Activated CD8-positive, alpha-beta T cell treated with anti-CD3 and anti-CD28 coated beads, Interleukin-2, amount 10 ng/mL, durations not matched to agents 7 days and 5 days (primary cell): Measurements from ENCODE around the gene CNIH2. TPM values are rescaled to one million over a fixed set of nuclear protein-coding genes. Genes with fewer than 3 reads are reported as not detected.

Experiments
- ATAC-seq: fragments of 150-1000 bp; cut with Tn5 transposase; one replicate; pipeline ENCODE4 v1.10.0; 2021; ENCODE audit warnings: moderate library complexity
- CTCF ChIA-PET: fragments of 350-600 bp; sonication (Branson Sonifier 250); formaldehyde crosslinking; loops from one replicate; lab custom pipeline; 2021; ENCODE audit warnings: antibody characterized with exemption; lab: Charles Lee
- POLR2A ChIA-PET: fragments of 350-600 bp; sonication (Branson Sonifier 250); formaldehyde crosslinking; loops from one replicate; lab custom pipeline; 2021; ENCODE audit warnings: antibody characterized with exemption; lab: Charles Lee
- DNase-seq: peaks from one replicate; pipeline ENCODE4 v3.0.0-alpha.2; 2020
- H3K27ac Mint-ChIP-seq: one replicate; pipeline ENCODE4 v1.8.0; 2021; ENCODE audit warnings: mild to moderate bottlenecking, mixed read lengths
- H3K27me3 Mint-ChIP-seq: one replicate; pipeline ENCODE4 v1.8.0; 2021; ENCODE audit warnings: low read depth, mixed read lengths
- H3K36me3 Mint-ChIP-seq: one replicate; pipeline ENCODE4 v1.8.0; 2021; ENCODE audit warnings: low read depth, mixed read lengths
- H3K4me1 Mint-ChIP-seq: one replicate; pipeline ENCODE4 v1.8.0; 2021; ENCODE audit warnings: low read depth, mixed read lengths
- H3K4me3 Mint-ChIP-seq: one replicate; pipeline ENCODE4 v1.8.0; 2021; ENCODE audit warnings: mild to moderate bottlenecking, mixed read lengths
- H3K9me3 Mint-ChIP-seq: one replicate; pipeline ENCODE4 v1.8.0; 2022; ENCODE audit warnings: mixed read lengths; ENCODE audit not compliant: insufficient read depth
- total RNA-seq, 2 experiments: library from RNA; stranded (reverse); gene quantifications; one replicate each; pipeline ENCODE4 v1.2.3, GENCODE V29; 2021

Gene CNIH2
- total RNA-seq, 2 experiments from 2014 or later: 2.7 to 3.6 TPM

DNA sequence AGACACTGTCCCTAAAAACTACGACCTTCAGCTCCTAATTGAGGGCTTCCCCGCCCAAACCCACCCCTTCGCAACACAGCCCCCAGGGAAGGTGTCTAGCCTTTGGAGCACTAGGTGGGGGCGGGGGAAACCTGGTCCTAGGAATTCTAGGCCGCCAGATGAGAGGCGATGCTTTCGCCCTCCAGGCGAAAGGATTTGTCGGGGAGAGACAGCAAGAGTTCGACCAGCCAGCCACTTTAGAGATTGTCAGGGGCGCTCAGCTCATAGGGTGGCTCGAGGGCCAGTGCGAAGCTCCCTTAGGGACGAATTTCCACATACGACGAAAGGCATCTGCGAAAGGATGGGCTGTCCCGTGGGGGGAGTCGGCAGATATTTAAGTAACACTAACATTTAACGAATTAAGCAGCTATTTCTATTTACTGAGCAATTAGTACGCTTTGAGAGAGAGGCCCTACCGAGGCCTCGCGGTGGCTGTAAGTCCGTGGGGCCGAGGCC lies 33.5 kb downstream of the CNIH2 start:
- H3K27me3 Mint-ChIP-seq: no peaks in the 10 kb centered on the region

DNA sequence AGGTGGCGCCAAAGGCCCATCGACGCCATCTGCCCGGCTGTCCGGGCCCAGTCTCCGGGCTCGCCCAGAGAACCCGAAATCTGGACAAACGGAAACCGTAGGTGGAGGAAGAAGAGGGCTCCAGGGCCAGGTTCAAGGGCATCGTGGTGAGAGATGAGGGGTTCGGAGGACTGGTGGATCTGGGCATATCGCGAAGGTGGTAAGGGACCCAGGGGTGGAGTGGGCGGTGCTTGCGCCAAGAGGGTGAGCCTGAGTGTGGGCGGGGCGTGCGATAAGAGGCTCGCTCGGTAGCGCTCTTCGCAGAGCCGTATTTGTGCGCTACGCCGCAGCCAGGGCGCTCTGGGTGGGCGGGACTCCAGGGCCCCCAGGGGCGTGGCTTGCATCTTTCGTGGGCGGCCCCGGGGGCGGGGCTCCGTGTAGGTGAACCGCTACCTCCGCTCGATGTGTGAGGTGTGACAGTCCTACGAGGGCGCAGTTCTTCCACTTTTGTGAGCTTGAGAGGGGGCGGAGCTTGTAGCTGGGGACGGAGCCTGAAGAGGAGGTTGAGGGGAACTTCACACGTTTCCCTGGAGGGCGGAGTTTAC lies 34.1 kb downstream of the CNIH2 start:
- POLR2A ChIA-PET: interaction anchor here (0.6 to 3.7 kb wide), 17 partner anchors 10 to 358 kb away, joined by 3 to 45 read pairs (median 7); partner anchors contain the start of genes B4GAT1, BRMS1, RIN1 and SLC29A2
- Mint-ChIP-seq H3K9me3 (no peaks in the 10 kb centered on the region), H3K36me3 (peaks cover 25% of the 10 kb centered on the region), H3K4me3 (peak overlapping the region; percentile 87), H3K27ac (peak overlapping the region; percentile 99), H3K27me3 (no peaks in the 10 kb centered on the region), H3K4me1 (peaks cover 29% of the 10 kb centered on the region)
- peak; percentile 74 for ATAC-seq
- CTCF ChIA-PET: interaction anchor here (0.6 to 6.3 kb wide), 34 partner anchors 10 to 366 kb away, joined by 3 to 194 read pairs (median 6); partner anchors contain the start of genes B4GAT1, BRMS1, MRPL11 and RAB1B
- peak; percentile 98 for DNase-seq

More for the DNA sequence above, 33.5 kb downstream of the CNIH2 start:
- CTCF ChIA-PET: interaction anchor here (0.6 to 6.3 kb wide), 34 partner anchors 11 to 366 kb away, joined by 3 to 194 read pairs (median 5); partner anchors contain the start of genes B4GAT1, BRMS1, DPP3 and MRPL11
- Mint-ChIP-seq H3K4me1 (peaks cover 28% of the 10 kb centered on the region), H3K36me3 (peaks cover 25% of the 10 kb centered on the region), H3K9me3 (no peaks in the 10 kb centered on the region), H3K4me3 (peak overlapping the region; percentile 87), H3K27ac (peak overlapping the region; percentile 99)
- DNase-seq: no peak
- POLR2A ChIA-PET: interaction anchor here (0.6 to 3.7 kb wide), 12 partner anchors 10 to 358 kb away, joined by 3 to 45 read pairs (median 6); partner anchors contain the start of genes B4GAT1, BRMS1, RIN1 and YIF1A
- no peak for ATAC-seq

DNA sequence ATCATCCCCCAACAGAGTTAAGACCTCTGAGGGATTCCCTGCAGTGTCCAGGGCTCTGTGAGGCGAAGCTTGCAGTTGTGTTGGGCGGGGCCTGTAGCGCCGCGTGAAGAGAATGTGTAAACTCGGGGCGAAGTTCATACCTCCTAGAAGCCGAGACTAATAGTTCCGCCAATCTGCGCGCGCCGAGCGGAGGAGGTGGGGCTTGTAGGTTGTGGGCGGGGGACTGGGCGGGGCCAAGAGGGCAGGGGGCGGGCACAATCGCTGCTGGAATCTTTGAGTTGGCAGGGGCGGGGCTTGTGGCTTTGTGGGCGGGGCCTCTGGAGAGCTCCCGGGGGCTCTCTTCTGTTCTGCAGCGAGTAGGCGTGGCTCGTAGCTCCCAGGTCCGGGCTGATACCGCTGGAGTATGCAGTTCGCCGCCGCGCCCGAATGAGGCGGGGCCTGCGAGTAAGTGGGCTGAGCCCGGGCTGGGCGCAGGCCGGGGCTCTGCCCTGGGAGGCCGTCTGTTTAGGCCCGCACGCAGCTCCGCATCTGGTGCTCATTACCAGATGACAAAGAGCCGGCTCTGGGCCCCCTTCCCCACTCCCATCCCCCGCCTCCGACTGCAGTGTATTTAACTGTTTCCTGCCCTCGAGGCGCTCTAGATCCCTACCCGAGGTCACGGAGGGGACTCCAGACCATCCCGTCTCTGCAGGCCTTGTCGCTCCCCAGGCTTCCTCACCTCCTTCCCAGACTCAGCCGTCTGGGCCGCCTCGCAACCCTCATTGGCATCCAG lies 34.8 kb downstream of the CNIH2 start:
- H3K27ac Mint-ChIP-seq: peak overlapping the region; percentile 99
- ChIA-PET CTCF (interaction anchor here (0.6 to 6.3 kb wide), 22 partner anchors 9 to 365 kb away, joined by 3 to 194 read pairs (median 12); partner anchors contain the start of genes B4GAT1, BRMS1, MRPL11 and RBM4B), POLR2A (interaction anchor here (1.0 to 3.7 kb wide), 14 partner anchors 9 to 59 kb away, joined by 3 to 45 read pairs (median 7); partner anchors contain the start of genes BRMS1, RIN1, SLC29A2 and YIF1A)
- H3K4me3 Mint-ChIP-seq: peak overlapping the region; percentile 87
- ATAC-seq (peak; percentile 76), DNase-seq (peak; percentile 100)
- peaks cover 25% of the 10 kb centered on the region for H3K36me3 Mint-ChIP-seq
- no peaks in the 10 kb centered on the region for H3K27me3 Mint-ChIP-seq
- H3K9me3 Mint-ChIP-seq: no peaks in the 10 kb centered on the region
- H3K4me1 Mint-ChIP-seq: peaks cover 36% of the 10 kb centered on the region

DNA sequence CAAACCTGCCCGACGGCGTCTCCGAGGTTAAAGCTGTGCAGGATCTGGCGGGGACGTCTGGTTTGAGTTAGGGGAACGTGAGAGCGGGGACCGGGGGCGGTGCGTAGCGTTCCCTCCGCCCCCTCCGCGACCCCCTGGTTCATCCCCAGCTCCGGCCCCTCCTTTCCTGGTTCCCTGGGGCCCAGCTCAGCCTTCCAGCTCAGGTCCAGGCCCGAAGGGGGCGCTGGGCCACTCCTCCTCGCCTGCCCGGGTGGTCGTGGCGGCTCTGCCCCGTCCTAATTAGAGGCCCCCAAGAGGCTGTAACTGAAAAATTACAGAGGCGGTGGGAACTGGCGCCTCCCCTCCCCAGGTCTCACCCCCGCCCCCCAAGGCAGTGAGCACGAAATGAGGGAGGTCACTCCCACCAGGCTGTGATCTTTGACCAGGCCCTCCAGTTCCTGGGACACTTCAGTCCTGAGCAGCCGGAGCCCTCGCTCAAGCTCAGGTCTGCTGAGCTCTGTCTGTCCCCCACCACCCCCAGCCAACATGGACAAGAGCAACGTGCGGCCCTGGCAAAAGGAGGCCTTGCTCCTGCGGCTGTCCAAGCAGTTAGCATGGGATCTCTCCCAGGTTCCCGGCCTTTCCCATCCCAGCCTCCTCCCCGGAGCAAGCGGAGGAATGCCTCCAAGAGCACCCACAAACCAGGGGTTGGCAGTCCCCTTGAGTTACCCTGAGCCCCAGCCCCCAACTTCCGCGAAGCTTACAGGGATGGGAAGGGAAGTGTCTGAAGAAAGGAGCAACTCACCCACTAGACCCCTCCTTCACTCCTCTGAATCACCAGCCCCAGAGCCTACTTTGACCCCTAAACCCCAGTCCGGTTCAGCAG lies 35.6 kb downstream of the CNIH2 start:
- Mint-ChIP-seq H3K4me1 (peaks cover 44% of the 10 kb centered on the region), H3K36me3 (peaks cover 25% of the 10 kb centered on the region), H3K4me3 (peak overlapping the region; percentile 87), H3K27me3 (no peaks in the 10 kb centered on the region), H3K27ac (peak overlapping the region; percentile 99), H3K9me3 (no peaks in the 10 kb centered on the region)
- CTCF ChIA-PET: interaction anchor here (1.0 to 6.3 kb wide), 14 partner anchors 9 to 364 kb away, joined by 3 to 194 read pairs (median 31); partner anchors contain the start of genes B4GAT1, BRMS1, RBM4B and RIN1
- POLR2A ChIA-PET: interaction anchor here (0.9 to 3.7 kb wide), 13 partner anchors 11 to 59 kb away, joined by 3 to 45 read pairs (median 7); partner anchors contain the start of genes BRMS1, RIN1, SLC29A2 and YIF1A
- DNase-seq (no peak), ATAC-seq (no peak)

DNA sequence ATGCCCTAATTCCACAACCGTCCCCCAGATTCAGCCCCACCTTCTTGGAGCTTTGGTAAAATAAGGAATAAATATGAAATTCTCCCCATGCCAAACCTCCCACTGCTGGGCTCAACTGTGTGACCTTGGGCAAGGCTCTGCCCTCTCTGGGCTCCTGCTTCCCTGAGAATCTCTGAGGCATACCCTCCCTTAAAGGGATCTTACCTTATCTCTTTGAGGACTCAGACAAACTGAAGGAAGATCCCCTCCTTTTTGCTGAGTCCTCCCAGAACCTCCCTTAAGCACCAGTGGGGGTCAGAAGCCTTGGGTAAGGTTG lies 36.2 kb downstream of the CNIH2 start:
- peaks cover 50% of the 10 kb centered on the region for H3K4me1 Mint-ChIP-seq
- peaks cover 2% of the 10 kb centered on the region for H3K9me3 Mint-ChIP-seq
- ATAC-seq (no peak), DNase-seq (no peak)
- peak overlapping the region; percentile 99 for H3K27ac Mint-ChIP-seq
- H3K27me3 Mint-ChIP-seq: no peaks in the 10 kb centered on the region
- H3K36me3 Mint-ChIP-seq: peaks cover 31% of the 10 kb centered on the region
- CTCF ChIA-PET: interaction anchor here (1.3 to 5.5 kb wide), 5 partner anchors 12 to 72 kb away, joined by 3 to 194 read pairs (median 79); partner anchors contain the start of genes B4GAT1, BRMS1, RIN1 and SLC29A2
- H3K4me3 Mint-ChIP-seq: peak overlapping the region; percentile 87
- POLR2A ChIA-PET: interaction anchor here (0.9 to 3.7 kb wide), 6 partner anchors 10 to 58 kb away, joined by 3 to 28 read pairs (median 15); partner anchors contain the start of genes BRMS1, RIN1 and SLC29A2

DNA sequence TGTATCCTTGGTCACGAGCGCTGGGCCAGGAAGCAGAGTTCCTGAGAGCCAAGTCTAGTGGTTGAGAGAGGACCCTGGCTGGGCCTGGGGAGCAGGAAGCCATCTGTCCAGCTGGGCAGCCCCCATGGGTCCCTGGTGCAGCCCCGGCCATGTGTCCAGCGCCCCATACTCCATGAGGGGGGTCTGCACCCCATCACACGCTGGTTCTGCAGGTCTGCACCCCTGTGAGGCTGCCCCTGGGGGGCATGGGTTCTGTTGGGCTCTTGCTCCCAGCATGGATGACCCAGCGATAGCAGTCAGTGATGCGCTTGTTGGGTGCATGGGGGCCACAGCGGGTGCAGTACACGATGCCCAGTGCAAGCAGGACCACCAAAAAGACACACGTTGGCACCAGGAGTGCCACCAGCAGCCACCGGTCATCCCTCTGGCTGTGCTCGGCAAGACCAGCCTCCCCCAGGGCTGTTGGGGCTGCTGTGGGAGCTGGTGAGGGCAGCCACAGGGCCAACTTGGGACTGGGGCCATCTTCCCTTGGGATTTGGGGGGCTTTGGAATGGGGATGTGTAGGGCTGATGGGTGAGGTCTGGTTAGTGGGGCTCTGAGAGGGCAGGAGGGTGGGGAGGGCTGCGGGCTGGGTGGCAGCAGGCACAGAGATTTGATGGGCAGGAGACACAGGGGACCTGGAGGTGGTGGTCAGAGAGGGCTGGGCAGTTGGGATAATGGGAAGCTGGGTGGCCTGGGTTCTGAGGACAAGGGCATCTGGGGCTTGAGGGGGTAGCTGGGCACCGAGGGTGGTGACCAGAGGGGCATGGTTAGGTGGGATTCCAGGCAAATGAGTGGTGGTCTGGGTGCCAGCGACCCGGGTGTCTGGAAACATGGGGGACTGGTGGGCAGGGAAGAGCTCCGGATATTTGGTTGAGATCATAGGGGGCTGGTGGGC lies 36.9 kb downstream of the CNIH2 start:
- Mint-ChIP-seq H3K9me3 (peaks cover 8% of the 10 kb centered on the region), H3K36me3 (peaks cover 36% of the 10 kb centered on the region), H3K4me3 (peak overlapping the region; percentile 87), H3K4me1 (peaks cover 56% of the 10 kb centered on the region), H3K27ac (peak overlapping the region; percentile 99), H3K27me3 (no peaks in the 10 kb centered on the region)
- ChIA-PET CTCF (interaction anchor here (0.9 to 5.5 kb wide), 8 partner anchors 11 to 424 kb away, joined by 3 to 194 read pairs (median 6); partner anchors contain the start of genes CCDC85B, RIN1 and SLC29A2), POLR2A (interaction anchor here (0.6 to 3.9 kb wide), 11 partner anchors 9 to 243 kb away, joined by 3 to 33 read pairs (median 5); partner anchors contain the start of genes B4GAT1, BRMS1, RIN1 and SLC29A2)
- ATAC-seq (no peak), DNase-seq (no peak)

DNA sequence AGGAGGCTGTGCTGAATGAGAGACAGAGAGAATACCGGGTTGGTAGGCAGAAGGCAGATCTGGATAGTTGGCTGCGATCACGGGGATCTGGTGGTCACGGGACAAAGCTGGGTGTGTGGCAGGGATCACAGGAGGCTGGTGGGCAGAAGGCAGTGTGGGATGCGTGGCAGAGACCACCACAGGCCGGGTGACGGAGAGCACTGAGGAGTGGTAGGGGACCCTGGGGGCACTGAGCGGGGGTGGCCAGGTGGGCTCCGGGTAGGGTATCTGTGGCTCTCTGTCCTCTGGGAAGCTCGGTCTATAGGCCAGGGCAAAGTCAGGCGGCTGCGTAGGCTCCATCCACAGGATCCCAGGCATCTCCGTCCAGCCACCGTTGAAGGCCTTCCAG lies 37.5 kb downstream of the CNIH2 start:
- DNase-seq (no peak), ATAC-seq (no peak)
- peaks cover 42% of the 10 kb centered on the region for H3K36me3 Mint-ChIP-seq
- peaks cover 13% of the 10 kb centered on the region for H3K9me3 Mint-ChIP-seq
- ChIA-PET POLR2A (interaction anchor here (0.6 to 3.9 kb wide), 8 partner anchors 9 to 244 kb away, joined by 3 to 33 read pairs (median 3); partner anchors contain the start of genes B4GAT1, BRMS1, SLC29A2 and YIF1A), CTCF (interaction anchor here (0.8 to 1.9 kb wide), 5 partner anchors 11 to 424 kb away, joined by 3 to 8 read pairs (median 4); partner anchors contain the start of gene CCDC85B)
- peaks cover 63% of the 10 kb centered on the region for H3K4me1 Mint-ChIP-seq
- H3K27ac Mint-ChIP-seq: peak overlapping the region; percentile 99
- H3K4me3 Mint-ChIP-seq: peak overlapping the region; percentile 87
- no peaks in the 10 kb centered on the region for H3K27me3 Mint-ChIP-seq

DNA sequence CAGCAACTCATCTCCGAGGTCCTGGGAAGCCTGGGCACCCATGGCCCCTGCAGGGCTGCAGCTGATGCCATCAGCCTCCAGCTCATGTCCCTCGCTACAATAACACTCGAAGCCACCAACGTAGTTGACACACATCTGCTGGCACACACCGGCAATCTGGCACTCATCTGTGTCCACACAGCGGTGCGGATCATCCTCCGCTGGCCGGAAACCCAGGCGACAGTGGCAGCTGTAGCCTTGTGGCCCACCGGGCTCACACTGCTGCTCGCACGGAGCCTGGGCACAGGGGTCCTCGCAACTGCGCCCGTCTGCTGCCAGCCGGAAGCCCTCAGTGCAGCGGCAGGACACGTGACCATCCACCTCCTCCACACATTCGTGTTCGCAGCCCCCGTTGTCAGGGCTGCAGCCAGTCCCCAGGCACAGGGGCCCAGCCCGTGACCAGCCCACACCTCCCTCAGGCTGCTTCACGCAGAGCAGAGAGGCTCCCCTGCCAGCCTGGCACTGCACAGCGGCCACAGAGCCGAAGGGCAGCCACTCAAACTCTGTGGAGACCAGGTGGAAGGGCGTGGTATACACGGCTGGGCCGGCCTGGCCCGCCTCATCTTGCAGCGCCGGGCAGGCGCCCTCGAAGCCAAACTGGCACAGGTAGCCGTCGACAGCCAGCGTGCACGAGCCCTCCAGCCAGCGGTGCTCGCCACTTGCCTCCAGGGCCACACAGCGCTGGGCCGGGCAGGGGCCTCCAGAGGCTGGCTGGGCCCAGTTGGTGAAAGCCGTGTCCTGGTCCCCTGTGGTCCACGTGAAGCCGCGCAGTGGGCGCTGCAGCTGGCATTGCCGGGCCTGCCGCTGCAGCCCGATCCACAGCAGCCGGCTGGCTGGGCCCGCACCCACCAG lies 38.2 kb downstream of the CNIH2 start:
- H3K4me1 Mint-ChIP-seq: peaks cover 66% of the 10 kb centered on the region
- peaks cover 44% of the 10 kb centered on the region for H3K36me3 Mint-ChIP-seq
- CTCF ChIA-PET: interaction anchor here (0.8 to 2.4 kb wide), 8 partner anchors 10 to 425 kb away, joined by 3 to 15 read pairs (median 5); partner anchors contain the start of genes CCDC85B and RIN1
- ATAC-seq: no peak
- H3K9me3 Mint-ChIP-seq: peaks cover 13% of the 10 kb centered on the region
- DNase-seq: peak; percentile 72
- peak overlapping the region; percentile 99 for H3K27ac Mint-ChIP-seq
- H3K27me3 Mint-ChIP-seq: no peaks in the 10 kb centered on the region
- POLR2A ChIA-PET: interaction anchor here (0.6 to 3.9 kb wide), 10 partner anchors 8 to 245 kb away, joined by 3 to 33 read pairs (median 4); partner anchors contain the start of genes B4GAT1, BRMS1, RIN1 and SLC29A2
- H3K4me3 Mint-ChIP-seq: peak overlapping the region; percentile 87
